NCI-H1417 treated with DMSO at 0.1 percent for 48 hours (cell line): ENCODE results near the gene GPX4.

ENCODE experiments used
- DNase-seq: peaks from one replicate; lab custom pipeline; 2025; lab: John Stamatoyannopoulos, UW

GPX4 gene

GRCh38 chr19:1131718-1132551, 28.1 kb downstream of the GPX4 start:
- DNase-seq: no peak

- no peak for DNase-seq
These were observed 29.0 kb downstream of the GPX4 start for GRCh38 chr19:1132552-1133383.

- DNase-seq: no peak
These were observed 29.7 kb downstream of the GPX4 start for GRCh38 chr19:1133471-1133929.

- no peak for DNase-seq
These were observed 30.6 kb downstream of the GPX4 start for GRCh38 chr19:1134431-1134830.

- DNase-seq: no peak
These were observed 31.7 kb downstream of the GPX4 start for GRCh38 chr19:1135454-1135853.

GRCh38 chr19:1136201-1136600, 32.4 kb downstream of the GPX4 start:
- DNase-seq: no peak

GRCh38 chr19:1136621-1137317, 33.0 kb downstream of the GPX4 start:
- DNase-seq: no peak

GRCh38 chr19:1138121-1138520, 34.3 kb downstream of the GPX4 start:
- no peak for DNase-seq

- no peak for DNase-seq
These were observed 35.3 kb downstream of the GPX4 start for GRCh38 chr19:1139126-1139525.

GRCh38 chr19:1140272-1141027, 36.7 kb downstream of the GPX4 start:
- DNase-seq: no peak

GRCh38 chr19:1141944-1142343, 38.1 kb downstream of the GPX4 start:
- no peak for DNase-seq

GRCh38 chr19:1143828-1144399, 40.1 kb downstream of the GPX4 start:
- no peak for DNase-seq

GRCh38 chr19:1144741-1145140, 40.9 kb downstream of the GPX4 start:
- no peak for DNase-seq

- no peak for DNase-seq
These were observed 42.0 kb downstream of the GPX4 start for GRCh38 chr19:1145635-1146411.

GRCh38 chr19:1146412-1146699, 42.6 kb downstream of the GPX4 start:
- no peak for DNase-seq

- no peak for DNase-seq
These were observed 43.3 kb downstream of the GPX4 start for GRCh38 chr19:1146858-1147780.

- no peak for DNase-seq
These were observed 44.2 kb downstream of the GPX4 start for GRCh38 chr19:1147934-1148549.

GRCh38 chr19:1149259-1150045, 45.7 kb downstream of the GPX4 start:
- DNase-seq: no peak
